Activated T-helper 1 cell treated with Interleukin-2 at 50 U/mL for 16 hours (primary cell): Measurements from ENCODE around the gene HES5.
A peak's percentile ranks its signal among the peaks of the same experiment; 100 is the strongest.

ENCODE experiments used
- DNase-seq: peaks from one replicate; pipeline ENCODE4 v3.0.0-alpha.2; 2020; ENCODE audit warnings: low read depth

HES5 gene

GRCh38 chr1:2530513-2531361 is 674 bp upstream of the HES5 start:
- no peak for DNase-seq

GRCh38 chr1:2528966-2529783 is 888 bp downstream of the HES5 start:
- DNase-seq, result no peak

DNA sequence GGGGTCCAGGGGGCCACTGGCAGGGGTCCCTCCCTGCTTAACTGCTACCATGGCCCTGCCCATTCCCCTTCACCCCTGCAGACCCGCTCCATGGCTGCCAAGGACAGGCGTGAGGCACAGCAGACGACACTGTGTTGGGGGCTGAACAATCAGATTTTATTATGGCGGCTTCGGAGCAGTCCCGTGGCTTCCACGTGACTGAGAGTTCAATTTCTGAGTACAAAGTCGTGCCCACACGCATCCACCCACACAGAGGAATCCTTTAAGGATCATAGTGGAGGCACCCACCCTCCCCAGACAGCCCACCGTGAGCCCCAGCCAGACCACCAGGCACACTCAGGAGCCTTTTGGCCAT is 1.5 kb downstream of the HES5 start:
- DNase-seq, result no peak

DNA sequence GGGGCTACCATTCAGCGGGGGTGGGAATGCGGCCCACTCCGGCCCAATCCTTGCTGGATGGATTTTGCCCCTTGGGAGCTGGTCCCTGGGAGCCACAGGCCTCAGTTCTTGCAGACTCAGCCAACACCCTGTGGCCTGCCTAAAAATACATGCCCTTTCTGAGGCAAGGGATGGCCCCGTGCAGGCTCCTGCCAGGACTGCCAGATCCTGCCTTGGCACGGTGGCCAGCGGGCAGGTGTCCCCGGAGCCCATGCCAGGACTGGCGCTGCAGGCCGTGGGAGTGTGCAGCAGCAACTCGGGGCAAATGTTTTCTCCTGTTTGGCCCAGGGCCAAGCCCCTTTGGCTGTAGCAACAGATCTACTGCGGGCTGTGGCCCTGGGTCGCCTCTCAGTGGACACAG is 2.0 kb downstream of the HES5 start:
- no peak for DNase-seq

DNA sequence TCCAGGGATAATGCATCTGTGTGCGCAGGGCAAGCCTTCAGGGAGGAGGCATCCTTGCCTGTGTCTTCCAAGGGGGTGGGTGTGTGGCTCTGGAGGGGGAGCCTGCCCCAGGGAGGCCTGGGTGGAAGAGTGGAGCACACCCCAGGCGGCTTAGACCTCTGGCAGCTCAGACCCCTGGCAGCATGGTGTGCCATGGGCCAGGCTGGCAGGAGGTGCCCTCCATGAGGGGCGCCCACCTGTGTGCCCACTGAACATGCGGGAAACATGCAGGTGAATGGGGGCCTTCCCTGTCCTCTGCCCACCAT is 2.6 kb downstream of the HES5 start:
- DNase-seq, result no peak

DNA sequence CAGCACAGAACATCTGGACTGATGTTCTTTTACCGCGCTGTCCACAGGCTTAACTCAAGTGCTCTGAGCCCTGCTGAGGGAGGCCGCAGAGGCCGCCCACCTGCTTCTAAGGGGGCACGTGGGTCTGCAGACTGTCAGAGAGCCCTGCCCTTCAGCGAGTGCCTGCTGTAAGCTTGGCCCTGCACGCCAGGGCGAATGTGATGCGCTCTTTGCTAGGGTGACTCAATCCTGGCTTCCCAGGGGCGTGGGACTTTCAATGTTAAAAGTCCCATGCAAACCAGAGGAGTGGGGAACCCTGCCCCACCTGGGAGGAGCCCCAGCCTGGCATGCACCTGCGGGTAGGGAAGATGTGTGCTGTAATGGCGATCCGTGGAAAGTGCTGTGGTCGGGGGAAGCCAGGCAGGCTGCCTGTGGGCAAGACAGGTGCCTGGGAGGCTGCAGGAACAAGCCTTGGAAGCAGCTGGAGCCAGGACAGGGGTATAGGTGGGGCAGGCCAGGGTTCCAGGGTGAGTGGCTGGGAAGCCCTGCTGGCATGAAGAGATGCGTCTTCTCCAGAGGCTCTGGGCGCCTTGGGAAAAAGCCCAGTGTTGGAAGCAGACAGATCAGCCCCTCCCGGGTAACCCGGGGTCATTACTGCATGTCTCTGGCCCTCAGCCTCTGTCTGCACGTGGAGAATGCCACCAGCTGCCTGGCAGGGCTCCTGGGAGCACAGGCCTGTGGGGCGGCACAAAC is 3.1 kb downstream of the HES5 start:
- no peak for DNase-seq

GRCh38 chr1:2525920-2526823 is 3.9 kb downstream of the HES5 start, which contains the start of gene PANK4:
Gene PANK4, minus strand, starts transcription at chr1:2526596. Its CDS starts 9 bp downstream, at chr1:2526587.
- DNase-seq, result peak; percentile 84

DNA sequence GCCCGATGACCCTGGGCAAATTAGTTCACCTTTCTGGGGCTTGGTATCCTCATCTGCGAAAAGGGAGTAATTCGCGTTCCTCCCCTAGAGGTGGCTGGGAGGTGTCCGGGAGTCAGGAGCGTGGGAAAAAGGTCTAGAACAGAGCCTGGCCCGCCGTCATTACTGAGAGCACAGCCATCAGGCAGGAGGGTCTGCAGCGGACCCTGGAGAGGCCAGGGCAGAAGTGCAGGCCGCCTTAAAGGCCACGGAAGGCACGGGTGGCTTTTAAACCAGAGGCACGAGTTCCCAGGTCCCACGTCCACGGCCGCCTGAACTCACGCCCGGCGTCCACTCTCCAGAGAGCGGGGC is 4.5 kb downstream of the HES5 start:
- no peak for DNase-seq

GRCh38 chr1:2523891-2524609 is 6.0 kb downstream of the HES5 start:
- peak; percentile 47 for DNase-seq

DNA sequence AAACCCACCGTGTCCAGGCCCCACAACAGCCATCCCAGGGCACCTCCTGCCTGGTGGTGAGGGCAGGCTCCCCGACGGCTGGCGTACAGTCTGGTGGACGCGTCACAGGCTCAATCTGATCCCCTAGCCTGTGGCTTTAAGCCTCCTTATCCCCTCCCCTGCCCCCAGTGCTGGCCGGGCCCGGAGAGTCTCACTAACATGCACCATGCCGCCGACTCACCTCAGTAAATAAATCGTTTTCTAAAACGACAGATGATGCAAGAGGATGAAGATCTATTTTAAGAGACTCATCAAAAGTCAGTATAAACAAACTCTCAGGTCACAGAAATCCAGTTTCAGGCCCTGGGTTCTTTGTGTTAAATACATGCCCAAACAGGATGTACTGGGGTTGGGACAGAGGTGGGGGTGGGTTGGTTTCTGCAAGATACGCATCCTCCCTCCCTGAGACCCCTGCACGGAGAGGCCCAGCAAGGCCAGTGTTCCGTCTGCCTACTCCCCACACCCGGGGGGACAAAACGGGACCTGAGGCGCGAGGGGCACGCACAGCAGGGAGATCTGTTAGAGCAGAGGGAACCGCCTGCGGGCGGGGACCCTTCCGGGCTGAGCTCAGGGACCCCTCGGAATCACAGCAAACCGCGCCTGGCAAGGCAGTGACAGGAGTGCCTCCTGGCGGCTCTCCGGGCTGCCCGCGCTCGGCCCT is 6.7 kb downstream of the HES5 start:
- no peak for DNase-seq

- no peak for DNase-seq
Observed at GRCh38 chr1:2522230-2522629, 7.8 kb downstream of the HES5 start.

DNA sequence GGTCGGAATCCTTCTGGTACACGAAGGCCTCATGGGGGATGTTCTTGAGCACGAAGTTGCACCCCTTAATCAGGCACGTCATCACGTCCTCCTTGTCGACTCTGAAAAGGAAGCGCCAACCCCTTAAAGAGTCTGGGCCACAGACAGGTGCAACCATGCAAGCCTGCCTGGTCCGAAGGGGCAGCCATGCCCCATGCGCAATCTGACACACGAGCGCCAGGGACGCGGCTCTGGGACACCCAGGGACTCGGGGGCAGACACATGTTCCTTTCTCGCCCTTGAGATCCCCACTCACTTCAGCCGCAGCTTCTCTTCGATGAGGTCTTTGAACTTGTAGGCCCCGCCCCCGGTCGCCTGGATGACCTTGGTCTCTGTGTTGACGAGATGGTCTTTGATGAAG is 9.3 kb downstream of the HES5 start:
- DNase-seq, result no peak

- no peak for DNase-seq
Observed at GRCh38 chr1:2520206-2520605, 9.9 kb downstream of the HES5 start.

- no peak for DNase-seq
Observed at GRCh38 chr1:2519729-2520128, 10.3 kb downstream of the HES5 start.

DNA sequence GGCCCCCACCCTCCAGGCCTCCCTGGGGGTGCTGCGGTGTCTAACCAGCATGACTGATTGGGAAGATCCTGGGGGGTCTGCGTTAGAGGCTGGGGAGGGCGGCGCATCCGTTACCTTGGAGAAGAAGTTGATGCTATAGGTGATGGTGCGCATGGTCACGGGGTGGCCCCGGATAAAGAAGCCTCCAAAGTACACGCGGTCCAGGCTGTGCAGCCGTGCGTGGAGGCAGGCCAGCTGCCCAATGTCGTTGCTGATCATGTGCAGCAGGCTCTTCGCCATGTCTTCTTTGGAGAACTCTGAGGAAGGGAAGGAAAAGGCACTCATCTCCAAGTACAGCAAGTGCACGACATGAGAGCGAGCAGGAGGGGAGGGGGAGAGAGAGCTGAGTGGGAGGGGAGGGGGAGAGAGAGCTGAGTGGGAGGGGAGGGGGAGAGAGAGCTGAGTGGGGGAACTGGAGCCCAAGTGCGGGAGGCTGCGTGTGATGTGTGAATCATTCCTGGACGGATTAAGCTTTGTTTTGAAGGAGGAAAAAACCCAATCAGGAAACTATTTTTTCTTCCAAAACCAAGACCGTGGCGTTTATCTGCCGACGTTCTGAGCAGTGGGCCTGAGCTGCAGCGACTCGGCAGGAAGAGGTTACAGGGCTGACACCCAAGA is 10.9 kb downstream of the HES5 start:
- no peak for DNase-seq

GRCh38 chr1:2518528-2518927 is 11.5 kb downstream of the HES5 start:
- DNase-seq, result no peak

DNA sequence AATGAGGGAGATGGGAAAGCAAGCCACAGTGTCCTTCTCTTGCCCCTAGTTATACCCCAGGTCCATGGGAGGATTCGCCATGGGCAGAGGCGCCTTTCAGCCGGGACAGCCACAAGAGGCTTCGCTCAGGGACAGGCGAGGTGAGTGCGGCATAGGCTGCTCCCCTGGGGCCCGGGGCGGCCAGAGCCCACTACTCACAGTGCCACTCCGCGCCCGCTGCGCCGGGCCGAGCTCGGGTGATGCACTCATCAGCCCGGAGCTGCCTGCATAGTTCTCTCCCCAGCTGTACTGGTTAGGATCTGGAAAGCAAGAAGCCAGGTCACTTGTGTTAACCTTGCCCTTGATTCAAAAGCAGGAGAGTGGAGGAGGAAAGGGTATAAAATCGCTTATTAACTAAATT is 12.1 kb downstream of the HES5 start:
- DNase-seq, result no peak

DNA sequence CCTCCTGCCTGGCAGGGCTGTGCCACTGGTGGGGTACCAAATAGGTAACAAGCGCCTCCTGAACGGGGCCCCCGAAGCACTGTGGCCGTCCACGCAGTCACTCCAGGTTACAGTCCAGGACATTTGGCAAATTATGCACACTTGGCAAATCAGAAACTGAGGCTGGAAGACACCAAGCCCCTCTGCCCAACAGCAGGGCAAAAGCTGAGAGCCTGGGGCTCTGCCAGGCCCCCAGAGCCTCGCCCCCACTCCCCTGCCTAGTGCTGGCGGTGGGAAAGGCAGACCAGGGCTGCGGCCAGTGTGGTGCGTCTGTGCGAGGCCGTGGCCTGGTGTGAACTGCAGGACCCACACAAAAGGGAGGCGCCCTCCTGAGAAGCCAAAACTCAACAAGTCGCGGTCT is 13.1 kb downstream of the HES5 start:
- DNase-seq, result no peak

DNA sequence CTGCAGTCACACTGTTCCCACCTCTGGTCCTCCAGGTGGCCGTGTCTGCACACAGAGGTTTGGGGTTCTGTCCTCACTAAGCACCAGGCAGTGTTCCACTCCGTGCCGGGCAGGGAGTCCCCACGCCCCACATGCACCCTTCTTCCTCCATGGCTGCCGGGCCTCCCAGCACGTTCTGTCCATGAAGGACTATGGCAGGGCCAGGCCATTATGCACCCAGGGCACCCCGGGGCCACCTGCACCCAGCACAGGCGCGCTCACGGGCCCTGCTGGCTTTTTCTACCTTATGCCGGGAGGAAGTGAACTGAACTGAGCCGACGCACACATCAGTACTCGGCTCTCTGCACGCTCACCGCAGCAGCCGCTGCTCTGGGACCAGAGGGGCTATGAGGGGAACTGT is 13.9 kb downstream of the HES5 start:
- DNase-seq, result no peak

GRCh38 chr1:2515763-2516080 is 14.3 kb downstream of the HES5 start:
- no peak for DNase-seq
